ENCODE data around the gene LIMA1. TPM values are rescaled to one million over a fixed set of nuclear protein-coding genes. Genes with fewer than 3 reads are reported as not detected.
A peak's percentile ranks its signal among the peaks of the same experiment; 100 is the strongest.

Gene LIMA1
- total and polyA plus RNA-seq, 9 of the 15 experiments (the other 6 are each of a cell fraction or from before 2014, with no cell fraction given): 20.2 to 37.8 (median 27.3) TPM

DNA sequence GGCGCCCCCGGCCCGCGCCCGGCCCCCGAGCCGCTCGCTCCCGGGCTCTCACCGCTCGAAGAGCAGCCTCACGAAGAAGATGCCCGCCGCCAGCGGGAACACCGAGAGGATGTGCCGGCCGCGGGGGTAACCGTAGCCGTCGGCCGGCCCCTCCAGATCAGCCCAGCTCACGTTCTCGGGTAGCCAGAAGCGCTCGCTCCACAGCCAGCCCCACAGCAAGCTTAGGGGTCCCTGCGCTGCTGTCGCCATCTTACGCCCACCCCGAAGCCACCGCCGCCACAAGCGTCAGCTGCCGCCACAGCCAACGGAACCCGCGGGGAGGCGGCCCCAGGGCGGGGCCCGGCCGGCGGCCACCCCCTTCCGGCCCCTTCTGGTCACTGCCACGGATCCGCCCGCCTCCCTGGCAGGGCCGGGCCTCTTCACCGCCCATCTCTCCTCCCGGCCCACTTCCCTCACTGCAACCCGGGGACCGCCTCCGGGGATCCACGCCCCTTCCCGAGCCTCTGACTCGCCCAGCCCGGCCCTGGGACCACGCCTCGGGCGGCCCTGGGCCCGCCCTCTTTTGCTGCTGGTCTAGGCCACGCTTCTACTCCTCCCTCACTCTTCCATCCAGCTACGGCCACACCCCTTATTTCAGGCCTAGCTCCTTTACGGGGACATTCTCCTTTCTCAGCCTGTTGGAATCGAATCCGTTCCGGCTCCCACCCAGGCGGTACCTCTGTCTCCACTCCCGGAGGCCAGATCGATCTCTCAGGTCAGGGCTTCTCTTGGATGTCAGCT lies 116.1 kb downstream of the LIMA1 start, which contains the start of gene CERS5 (continued):
- TF ChIP-seq MBD2 (IDR thresholded peaks at IDR 0.05; ENCODE audit: borderline replicate concordance, low read depth) (peak; percentile 26; the same call in 1 of the 2 replicates), ZFX (CRISPR knock-in tag; IDR thresholded peaks at IDR 0.05) (peak; percentile 98), MEF2A (IDR thresholded peaks at IDR 0.05; ENCODE audit: control insufficient read depth, low read depth, low read length) (no peak), PHF20 (IDR thresholded peaks at IDR 0.05; ENCODE audit: partially characterized antibody) (peak; percentile 70), GABPB1 (CRISPR knock-in tag; IDR thresholded peaks at IDR 0.05) (peak; percentile 56), HDAC6 (IDR thresholded peaks at IDR 0.05; ENCODE audit: low read depth, low read length) (no peak), BRD4 (IDR thresholded peaks at IDR 0.05) (no peak), EGR1 (conservative IDR thresholded peaks at IDR 0.05) (peak; percentile 50), L3MBTL2 (IDR thresholded peaks at IDR 0.05) (peak; percentile 32; the same call in 1 of the 2 replicates), ZNF551 (CRISPR knock-in tag; IDR thresholded peaks at IDR 0.05) (no peak), CBX1 (IDR thresholded peaks at IDR 0.05; ENCODE audit: low read depth) (peak; percentile 68; the same call in 1 of the 2 replicates), ZFPM2 (CRISPR knock-in tag; IDR thresholded peaks at IDR 0.05) (no peak)
- TF ChIP-seq, protein P1, sequence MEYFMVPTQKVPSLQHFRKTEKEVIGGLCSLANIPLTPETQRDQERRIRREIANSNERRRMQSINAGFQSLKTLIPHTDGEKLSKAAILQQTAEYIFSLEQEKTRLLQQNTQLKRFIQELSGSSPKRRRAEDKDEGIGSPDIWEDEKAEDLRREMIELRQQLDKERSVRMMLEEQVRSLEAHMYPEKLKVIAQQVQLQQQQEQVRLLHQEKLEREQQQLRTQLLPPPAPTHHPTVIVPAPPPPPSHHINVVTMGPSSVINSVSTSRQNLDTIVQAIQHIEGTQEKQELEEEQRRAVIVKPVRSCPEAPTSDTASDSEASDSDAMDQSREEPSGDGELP (CRISPR knock-in tag; IDR thresholded peaks at IDR 0.05; ENCODE audit: borderline replicate concordance): peak; percentile 78
- TF ChIP-seq, protein P2, sequence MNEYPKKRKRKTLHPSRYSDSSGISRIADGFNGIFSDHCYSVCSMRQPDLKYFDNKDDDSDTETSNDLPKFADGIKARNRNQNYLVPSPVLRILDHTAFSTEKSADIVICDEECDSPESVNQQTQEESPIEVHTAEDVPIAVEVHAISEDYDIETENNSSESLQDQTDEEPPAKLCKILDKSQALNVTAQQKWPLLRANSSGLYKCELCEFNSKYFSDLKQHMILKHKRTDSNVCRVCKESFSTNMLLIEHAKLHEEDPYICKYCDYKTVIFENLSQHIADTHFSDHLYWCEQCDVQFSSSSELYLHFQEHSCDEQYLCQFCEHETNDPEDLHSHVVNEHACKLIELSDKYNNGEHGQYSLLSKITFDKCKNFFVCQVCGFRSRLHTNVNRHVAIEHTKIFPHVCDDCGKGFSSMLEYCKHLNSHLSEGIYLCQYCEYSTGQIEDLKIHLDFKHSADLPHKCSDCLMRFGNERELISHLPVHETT (CRISPR knock-in tag; conservative IDR thresholded peaks at IDR 0.05 in 1 of 2, IDR thresholded peaks at IDR 0.05 in 1 of 2): peak in 1 of 2 experiments; percentile 73; a peak in 2 of 4 replicates
- TF ChIP-seq, protein P3, sequence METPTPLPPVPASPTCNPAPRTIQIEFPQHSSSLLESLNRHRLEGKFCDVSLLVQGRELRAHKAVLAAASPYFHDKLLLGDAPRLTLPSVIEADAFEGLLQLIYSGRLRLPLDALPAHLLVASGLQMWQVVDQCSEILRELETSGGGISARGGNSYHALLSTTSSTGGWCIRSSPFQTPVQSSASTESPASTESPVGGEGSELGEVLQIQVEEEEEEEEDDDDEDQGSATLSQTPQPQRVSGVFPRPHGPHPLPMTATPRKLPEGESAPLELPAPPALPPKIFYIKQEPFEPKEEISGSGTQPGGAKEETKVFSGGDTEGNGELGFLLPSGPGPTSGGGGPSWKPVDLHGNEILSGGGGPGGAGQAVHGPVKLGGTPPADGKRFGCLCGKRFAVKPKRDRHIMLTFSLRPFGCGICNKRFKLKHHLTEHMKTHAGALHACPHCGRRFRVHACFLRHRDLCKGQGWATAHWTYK (CRISPR knock-in tag; IDR thresholded peaks at IDR 0.05): peak; percentile 75
- TF ChIP-seq, protein P4, sequence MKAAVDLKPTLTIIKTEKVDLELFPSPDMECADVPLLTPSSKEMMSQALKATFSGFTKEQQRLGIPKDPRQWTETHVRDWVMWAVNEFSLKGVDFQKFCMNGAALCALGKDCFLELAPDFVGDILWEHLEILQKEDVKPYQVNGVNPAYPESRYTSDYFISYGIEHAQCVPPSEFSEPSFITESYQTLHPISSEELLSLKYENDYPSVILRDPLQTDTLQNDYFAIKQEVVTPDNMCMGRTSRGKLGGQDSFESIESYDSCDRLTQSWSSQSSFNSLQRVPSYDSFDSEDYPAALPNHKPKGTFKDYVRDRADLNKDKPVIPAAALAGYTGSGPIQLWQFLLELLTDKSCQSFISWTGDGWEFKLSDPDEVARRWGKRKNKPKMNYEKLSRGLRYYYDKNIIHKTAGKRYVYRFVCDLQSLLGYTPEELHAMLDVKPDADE (conservative IDR thresholded peaks at IDR 0.05; ENCODE audit: control insufficient read depth, low read depth, low read length): peak; percentile 16; the same call in 1 of the 2 replicates
- TF ChIP-seq, protein P5, sequence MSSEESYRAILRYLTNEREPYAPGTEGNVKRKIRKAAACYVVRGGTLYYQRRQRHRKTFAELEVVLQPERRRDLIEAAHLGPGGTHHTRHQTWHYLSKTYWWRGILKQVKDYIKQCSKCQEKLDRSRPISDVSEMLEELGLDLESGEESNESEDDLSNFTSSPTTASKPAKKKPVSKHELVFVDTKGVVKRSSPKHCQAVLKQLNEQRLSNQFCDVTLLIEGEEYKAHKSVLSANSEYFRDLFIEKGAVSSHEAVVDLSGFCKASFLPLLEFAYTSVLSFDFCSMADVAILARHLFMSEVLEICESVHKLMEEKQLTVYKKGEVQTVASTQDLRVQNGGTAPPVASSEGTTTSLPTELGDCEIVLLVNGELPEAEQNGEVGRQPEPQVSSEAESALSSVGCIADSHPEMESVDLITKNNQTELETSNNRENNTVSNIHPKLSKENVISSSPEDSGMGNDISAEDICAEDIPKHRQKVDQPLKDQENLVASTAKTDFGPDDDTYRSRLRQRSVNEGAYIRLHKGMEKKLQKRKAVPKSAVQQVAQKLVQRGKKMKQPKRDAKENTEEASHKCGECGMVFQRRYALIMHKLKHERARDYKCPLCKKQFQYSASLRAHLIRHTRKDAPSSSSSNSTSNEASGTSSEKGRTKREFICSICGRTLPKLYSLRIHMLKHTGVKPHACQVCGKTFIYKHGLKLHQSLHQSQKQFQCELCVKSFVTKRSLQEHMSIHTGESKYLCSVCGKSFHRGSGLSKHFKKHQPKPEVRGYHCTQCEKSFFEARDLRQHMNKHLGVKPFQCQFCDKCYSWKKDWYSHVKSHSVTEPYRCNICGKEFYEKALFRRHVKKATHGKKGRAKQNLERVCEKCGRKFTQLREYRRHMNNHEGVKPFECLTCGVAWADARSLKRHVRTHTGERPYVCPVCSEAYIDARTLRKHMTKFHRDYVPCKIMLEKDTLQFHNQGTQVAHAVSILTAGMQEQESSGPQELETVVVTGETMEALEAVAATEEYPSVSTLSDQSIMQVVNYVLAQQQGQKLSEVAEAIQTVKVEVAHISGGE (CRISPR knock-in tag; IDR thresholded peaks at IDR 0.05): peak in 2 of 3 experiments; percentile 12 to 63; a peak in 2 of 6 replicates
